PC-9 (cell line): ENCODE data around the gene PRDM15. TPM values are rescaled to one million over a fixed set of nuclear protein-coding genes. Genes with fewer than 3 reads are reported as not detected.

Experiments used
- BruUV-seq: library from RNA; stranded (reverse); fragments of 400-500 nt; replicated peaks from 2 replicates; lab custom pipeline; 2021; lab: Mats Ljungman, UMichigan
- CTCF ChIA-PET: fragments of 300-600 bp; sonication (Branson Sonifier 250); formaldehyde crosslinking; loops from one replicate; lab custom pipeline; 2022; ENCODE audit warnings: antibody characterized with exemption; lab: Charles Lee
- POLR2A ChIA-PET: fragments of 300-600 bp; sonication (Branson Sonifier 250); formaldehyde crosslinking; loops from one replicate; lab custom pipeline; 2022; ENCODE audit warnings: antibody characterized with exemption; ENCODE audit not compliant: unreplicated experiment; lab: Charles Lee
- DNase-seq, 2 experiments: peaks; one replicate each; pipeline versions ENCODE4 v3.0.0 to v3.0.0-alpha.2; 2015 to 2022; ENCODE audit warnings: mixed read lengths in 1 of 2
- H2AFZ ChIP-seq: fragments of 200-600 bp; sonication (generic); 2 replicates; pipeline ENCODE4 v1.8.1; 2017; ENCODE audit warnings: antibody characterized with exemption
- H3F3A ChIP-seq: fragments of 200-600 bp; sonication (generic); 2 replicates; pipeline ENCODE4 v1.8.1; 2017; ENCODE audit warnings: antibody characterized with exemption, mild to moderate bottlenecking, low read depth; ENCODE audit not compliant: insufficient read depth
- H3K27ac ChIP-seq: fragments of 200-600 bp; sonication (generic); 2 replicates; pipeline ENCODE4 v1.6.1; 2016; ENCODE audit warnings: mixed run types
- H3K27me3 ChIP-seq: fragments of 200-600 bp; sonication (generic); 2 replicates; pipeline ENCODE4 v1.6.1; 2016; ENCODE audit warnings: low read depth, mixed run types; ENCODE audit not compliant: insufficient read depth
- H3K36me3 ChIP-seq: fragments of 200-600 bp; sonication (generic); 2 replicates; pipeline ENCODE4 v1.6.1; 2016; ENCODE audit warnings: low read depth, mixed run types
- H3K4me1 ChIP-seq: fragments of 200-600 bp; sonication (generic); replicated peaks from 2 replicates; pipeline ENCODE4 v1.6.1; 2016; ENCODE audit warnings: mixed run types; ENCODE audit not compliant: insufficient read depth
- H3K4me2 ChIP-seq: fragments of 200-600 bp; sonication (generic); 2 replicates; pipeline ENCODE4 v1.6.1; 2017; ENCODE audit warnings: mixed run types
- H3K4me3 ChIP-seq: fragments of 200-600 bp; sonication (generic); 2 replicates; pipeline ENCODE4 v1.6.1; 2016; ENCODE audit warnings: mixed run types
- H3K79me2 ChIP-seq: fragments of 200-600 bp; sonication (generic); 2 replicates; pipeline ENCODE4 v1.6.1; 2017; ENCODE audit warnings: low read depth, mixed run types
- H3K9me2 ChIP-seq: fragments of 200-600 bp; sonication (generic); 2 replicates; pipeline ENCODE4 v1.8.1; 2017; ENCODE audit warnings: mild to moderate bottlenecking; ENCODE audit not compliant: insufficient read depth
- H3K9me3 ChIP-seq: fragments of 200-600 bp; sonication (generic); 2 replicates; pipeline ENCODE4 v1.8.1; 2016; ENCODE audit warnings: low read depth; ENCODE audit not compliant: insufficient read depth
- H4K20me1 ChIP-seq: fragments of 200-600 bp; sonication (generic); 2 replicates; pipeline ENCODE4 v1.8.1; 2017; ENCODE audit not compliant: insufficient read depth
- CTCF ChIP-seq: fragments of 200-600 bp; sonication (generic); conservative IDR thresholded peaks from 2 replicates; pipeline ENCODE4 v1.6.1; 2017; ENCODE audit warnings: mixed run types, antibody characterized with exemption, mild to moderate bottlenecking, moderate library complexity
- EZH2 ChIP-seq: fragments of 200-600 bp; sonication (generic); IDR thresholded peaks from 2 replicates; pipeline ENCODE4 v1.8.0; 2017; ENCODE audit warnings: antibody characterized with exemption, low read depth
- intact Hi-C: fragments of 100-400 bp; cut with micrococcal nuclease; formaldehyde crosslinking; loops from one replicate; pipeline ENCODE4 v1.10.0; 2022; ENCODE audit not compliant: unreplicated experiment
- total RNA-seq: library from RNA; stranded (reverse); gene quantifications from 2 replicates; pipeline ENCODE4 v1.2.3, GENCODE V29; 2021

The PRDM15 gene
- total RNA-seq, 1 experiment from 2014 or later = 8.8 TPM

- H4K20me1 ChIP-seq = peaks cover 88% of the 10 kb centered on the region
- peak overlapping the region; percentile 74 for H3K4me2 ChIP-seq
- H3K27me3 ChIP-seq = no peaks in the 10 kb centered on the region
- H3F3A ChIP-seq = peaks cover 93% of the 10 kb centered on the region
- TF ChIP-seq CTCF (no peak), EZH2 (no peak)
- peak overlapping the region; percentile 75 for H3K27ac ChIP-seq
- peak in 1 of 2 experiments; percentile 44 for DNase-seq
- BruUV-seq = no TSS peak
- peaks cover 96% of the 10 kb centered on the region for H3K4me1 ChIP-seq
- peak overlapping the region; percentile 37; the same call in 1 of the 2 replicates for H3K4me3 ChIP-seq
- intact Hi-C loops = loop anchor here (5.0 kb wide), 1 partner anchor 37 kb away; no protein-coding TSS in a partner anchor
- H3K36me3 ChIP-seq = peaks cover 47% of the 10 kb centered on the region
- no peaks in the 10 kb centered on the region for H3K9me3 ChIP-seq
- ChIA-PET POLR2A (no interaction called here), CTCF (no interaction called here)
- peaks cover 99% of the 10 kb centered on the region for H3K79me2 ChIP-seq
- no peaks in the 10 kb centered on the region for H3K9me2 ChIP-seq
- no peak overlapping the region for H2AFZ ChIP-seq
These were observed 124.7 kb downstream of the PRDM15 start for GRCh38 chr21:41754479-41754891.

GRCh38 chr21:41753006-41753898, 125.9 kb downstream of the PRDM15 start:
- Histone ChIP-seq H3K79me2 (peaks cover 99% of the 10 kb centered on the region), H3K4me1 (peaks cover 84% of the 10 kb centered on the region)
- CTCF ChIA-PET = interaction anchor here (0.7 kb wide), 1 partner anchor 74 kb away, joined by 3 read pairs; no protein-coding TSS in a partner anchor

More at GRCh38 chr21:41753006-41753898, 125.9 kb downstream of the PRDM15 start:
- Histone ChIP-seq H3K4me2 (peak overlapping the region; percentile 74), H3K36me3 (peaks cover 51% of the 10 kb centered on the region), H3K27me3 (no peaks in the 10 kb centered on the region), H3K9me3 (no peaks in the 10 kb centered on the region), H4K20me1 (peaks cover 86% of the 10 kb centered on the region), H3K9me2 (no peaks in the 10 kb centered on the region), H3F3A (peaks cover 92% of the 10 kb centered on the region), H3K27ac (peak overlapping the region; percentile 75), H2AFZ (no peak overlapping the region), H3K4me3 (peak overlapping the region; percentile 15; the same call in 1 of the 2 replicates)
- BruUV-seq = no TSS peak
- DNase-seq = peak in 1 of 2 experiments; percentile 22
- POLR2A ChIA-PET = interaction anchor here (0.7 kb wide), 1 partner anchor 89 kb away, joined by 4 read pairs; no protein-coding TSS in a partner anchor
- intact Hi-C loops = loop anchor here (5.0 kb wide), 1 partner anchor 36 kb away; no protein-coding TSS in a partner anchor
- TF ChIP-seq CTCF (no peak), EZH2 (no peak)
